Hepatocyte (in vitro differentiated cells): ENCODE results near the gene PCOLCE2.

Experiments
- EZH2 ChIP-seq: fragments of 200-600 bp; sonication (generic); IDR thresholded peaks from 2 replicates; pipeline ENCODE4 v1.6.1; 2016; ENCODE audit warnings: antibody characterized with exemption, mild to moderate bottlenecking, borderline replicate concordance
- EZH2phosphoT487 ChIP-seq: fragments of 200-600 bp; sonication (generic); IDR thresholded peaks from one replicate; pipeline ENCODE4 v1.6.1; 2018; ENCODE audit warnings: antibody characterized with exemption, mild to moderate bottlenecking, low read depth, moderate library complexity; ENCODE audit not compliant: unreplicated experiment, severe bottlenecking
- TF ChIP-seq, protein P1 (sequence below): fragments of 200-600 bp; sonication (generic); IDR thresholded peaks from 2 replicates; pipeline ENCODE4 v1.5.1; 2016; ENCODE audit warnings: antibody characterized with exemption, mild to moderate bottlenecking; ENCODE audit not compliant: poor library complexity

DNA sequence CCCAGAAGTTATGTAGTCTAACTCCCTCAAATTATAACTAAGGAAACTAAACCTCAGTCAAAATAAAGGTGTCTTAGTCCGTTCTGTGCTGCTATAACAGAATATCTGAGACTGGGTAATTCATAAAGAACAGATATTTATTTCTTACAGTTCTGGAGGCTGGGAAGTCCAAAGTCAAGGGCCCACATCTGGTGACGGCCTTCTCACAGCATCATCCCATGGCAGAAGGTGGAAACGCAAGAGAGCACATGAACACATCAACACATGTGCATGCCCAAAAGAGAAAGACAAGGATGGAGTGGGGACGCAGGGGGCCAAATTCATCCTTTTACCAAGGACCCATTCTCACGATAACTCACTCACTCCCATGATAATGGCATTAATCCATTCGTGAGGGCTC lies 73.1 kb downstream of the PCOLCE2 start:
- TF ChIP-seq, protein P1, sequence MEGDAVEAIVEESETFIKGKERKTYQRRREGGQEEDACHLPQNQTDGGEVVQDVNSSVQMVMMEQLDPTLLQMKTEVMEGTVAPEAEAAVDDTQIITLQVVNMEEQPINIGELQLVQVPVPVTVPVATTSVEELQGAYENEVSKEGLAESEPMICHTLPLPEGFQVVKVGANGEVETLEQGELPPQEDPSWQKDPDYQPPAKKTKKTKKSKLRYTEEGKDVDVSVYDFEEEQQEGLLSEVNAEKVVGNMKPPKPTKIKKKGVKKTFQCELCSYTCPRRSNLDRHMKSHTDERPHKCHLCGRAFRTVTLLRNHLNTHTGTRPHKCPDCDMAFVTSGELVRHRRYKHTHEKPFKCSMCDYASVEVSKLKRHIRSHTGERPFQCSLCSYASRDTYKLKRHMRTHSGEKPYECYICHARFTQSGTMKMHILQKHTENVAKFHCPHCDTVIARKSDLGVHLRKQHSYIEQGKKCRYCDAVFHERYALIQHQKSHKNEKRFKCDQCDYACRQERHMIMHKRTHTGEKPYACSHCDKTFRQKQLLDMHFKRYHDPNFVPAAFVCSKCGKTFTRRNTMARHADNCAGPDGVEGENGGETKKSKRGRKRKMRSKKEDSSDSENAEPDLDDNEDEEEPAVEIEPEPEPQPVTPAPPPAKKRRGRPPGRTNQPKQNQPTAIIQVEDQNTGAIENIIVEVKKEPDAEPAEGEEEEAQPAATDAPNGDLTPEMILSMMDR, result no peak
- no peak for TF ChIP-seq EZH2
- no peak for TF ChIP-seq EZH2phosphoT487
